ENCODE measurements around the gene LRIG1.

Gene LRIG1

GRCh38 chr3:66432767-66433521 is 67.9 kb downstream of the LRIG1 start:
- H3K36me3 ChIP-seq (ENCODE audit: control insufficient read depth, insufficient read depth, low read length) = no peaks in the 10 kb centered on the region
- no peak overlapping the region for H3K4me3 ChIP-seq (replicated peaks; ENCODE audit: low read depth, low read length)
- TF ChIP-seq, protein P1, sequence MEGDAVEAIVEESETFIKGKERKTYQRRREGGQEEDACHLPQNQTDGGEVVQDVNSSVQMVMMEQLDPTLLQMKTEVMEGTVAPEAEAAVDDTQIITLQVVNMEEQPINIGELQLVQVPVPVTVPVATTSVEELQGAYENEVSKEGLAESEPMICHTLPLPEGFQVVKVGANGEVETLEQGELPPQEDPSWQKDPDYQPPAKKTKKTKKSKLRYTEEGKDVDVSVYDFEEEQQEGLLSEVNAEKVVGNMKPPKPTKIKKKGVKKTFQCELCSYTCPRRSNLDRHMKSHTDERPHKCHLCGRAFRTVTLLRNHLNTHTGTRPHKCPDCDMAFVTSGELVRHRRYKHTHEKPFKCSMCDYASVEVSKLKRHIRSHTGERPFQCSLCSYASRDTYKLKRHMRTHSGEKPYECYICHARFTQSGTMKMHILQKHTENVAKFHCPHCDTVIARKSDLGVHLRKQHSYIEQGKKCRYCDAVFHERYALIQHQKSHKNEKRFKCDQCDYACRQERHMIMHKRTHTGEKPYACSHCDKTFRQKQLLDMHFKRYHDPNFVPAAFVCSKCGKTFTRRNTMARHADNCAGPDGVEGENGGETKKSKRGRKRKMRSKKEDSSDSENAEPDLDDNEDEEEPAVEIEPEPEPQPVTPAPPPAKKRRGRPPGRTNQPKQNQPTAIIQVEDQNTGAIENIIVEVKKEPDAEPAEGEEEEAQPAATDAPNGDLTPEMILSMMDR (IDR thresholded peaks at IDR 0.05; ENCODE audit: insufficient read depth, low read length, poor library complexity, severe bottlenecking) = no peak
- no peaks in the 10 kb centered on the region for H3K27me3 ChIP-seq (replicated peaks; ENCODE audit: control insufficient read depth, insufficient read depth, low read length)
- DNase-seq (ENCODE audit: extremely low read depth, insufficient read length) = no peak

DNA sequence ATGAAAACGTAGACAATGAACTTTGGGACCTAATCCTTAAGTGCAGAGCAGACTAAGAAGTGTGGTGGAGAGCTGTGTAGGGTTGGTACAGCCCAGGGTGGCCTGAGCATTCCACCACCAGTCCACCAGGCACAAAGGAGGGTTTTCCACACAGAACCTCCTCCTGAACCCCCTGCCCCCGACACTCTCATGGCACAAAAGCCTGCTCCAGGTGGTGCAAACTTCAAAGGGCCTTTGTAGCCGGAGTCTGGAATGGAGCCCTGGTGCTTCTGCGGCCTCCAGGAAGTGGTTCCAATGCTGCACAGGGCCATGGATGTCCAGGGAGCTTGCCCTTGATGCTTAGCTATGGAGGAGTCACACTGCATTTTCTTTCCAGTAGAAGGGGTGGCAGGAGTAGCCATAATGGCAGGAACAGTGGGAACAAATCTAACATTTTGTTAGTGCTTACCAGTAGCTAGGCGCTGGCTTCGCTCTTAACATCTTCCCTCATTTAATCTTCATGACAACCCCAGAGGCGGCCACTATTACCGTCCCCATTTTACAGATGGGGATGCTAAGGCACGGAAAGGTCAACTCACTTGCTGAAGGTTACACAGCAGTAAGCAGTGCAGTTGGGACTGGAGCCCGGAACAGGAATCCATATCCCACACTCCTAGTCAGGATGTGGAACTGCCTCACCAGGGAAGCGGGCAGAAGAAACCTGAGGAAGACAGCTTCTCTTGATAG is 68.6 kb downstream of the LRIG1 start:
- Histone ChIP-seq H3K27me3 (replicated peaks; ENCODE audit: control insufficient read depth, insufficient read depth, low read length) (no peaks in the 10 kb centered on the region), H3K4me3 (replicated peaks; ENCODE audit: low read depth, low read length) (no peak overlapping the region), H3K36me3 (ENCODE audit: control insufficient read depth, insufficient read depth, low read length) (no peaks in the 10 kb centered on the region)
- TF ChIP-seq, protein P1 (IDR thresholded peaks at IDR 0.05; ENCODE audit: insufficient read depth, low read length, poor library complexity, severe bottlenecking) = no peak
- no peak for DNase-seq (ENCODE audit: extremely low read depth, insufficient read length)

DNA sequence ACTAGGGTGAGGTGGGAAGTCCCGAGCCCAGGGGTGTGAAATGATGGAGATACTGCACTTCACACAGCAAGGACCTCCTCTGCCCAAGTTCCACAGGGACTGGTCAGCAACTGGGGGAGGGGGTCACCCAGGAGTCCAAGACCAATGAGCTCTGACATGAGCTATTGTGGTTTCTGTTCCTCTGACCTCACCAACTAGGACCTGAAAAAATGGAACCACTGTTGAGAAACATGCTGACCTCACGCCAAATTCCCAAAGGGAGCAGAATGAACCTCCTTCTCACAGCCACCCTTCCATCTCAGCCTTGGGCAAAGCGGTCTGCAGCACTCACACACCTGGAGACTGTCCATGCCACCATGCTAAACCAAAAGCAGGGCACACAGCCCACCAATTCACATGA is 69.3 kb downstream of the LRIG1 start:
- TF ChIP-seq, protein P1 (IDR thresholded peaks at IDR 0.05; ENCODE audit: insufficient read depth, low read length, poor library complexity, severe bottlenecking) = no peak
- no peaks in the 10 kb centered on the region for H3K27me3 ChIP-seq (replicated peaks; ENCODE audit: control insufficient read depth, insufficient read depth, low read length)
- no peak for DNase-seq (ENCODE audit: extremely low read depth, insufficient read length)
- no peaks in the 10 kb centered on the region for H3K36me3 ChIP-seq (ENCODE audit: control insufficient read depth, insufficient read depth, low read length)
- no peak overlapping the region for H3K4me3 ChIP-seq (replicated peaks; ENCODE audit: low read depth, low read length)

- TF ChIP-seq, protein P1 (IDR thresholded peaks at IDR 0.05; ENCODE audit: insufficient read depth, low read length, poor library complexity, severe bottlenecking) = no peak
- H3K27me3 ChIP-seq (replicated peaks; ENCODE audit: control insufficient read depth, insufficient read depth, low read length) = no peaks in the 10 kb centered on the region
- DNase-seq (ENCODE audit: extremely low read depth, insufficient read length) = no peak
- H3K36me3 ChIP-seq (ENCODE audit: control insufficient read depth, insufficient read depth, low read length) = no peaks in the 10 kb centered on the region
- H3K4me3 ChIP-seq (replicated peaks; ENCODE audit: low read depth, low read length) = no peak overlapping the region
Observed at GRCh38 chr3:66430876-66431275, 69.9 kb downstream of the LRIG1 start.

GRCh38 chr3:66428733-66429132 is 72.1 kb downstream of the LRIG1 start:
- no peaks in the 10 kb centered on the region for H3K27me3 ChIP-seq (replicated peaks; ENCODE audit: control insufficient read depth, insufficient read depth, low read length)
- DNase-seq (ENCODE audit: extremely low read depth, insufficient read length) = no peak
- H3K4me3 ChIP-seq (replicated peaks; ENCODE audit: low read depth, low read length) = no peak overlapping the region
- TF ChIP-seq, protein P1 (IDR thresholded peaks at IDR 0.05; ENCODE audit: insufficient read depth, low read length, poor library complexity, severe bottlenecking) = no peak
- no peaks in the 10 kb centered on the region for H3K36me3 ChIP-seq (ENCODE audit: control insufficient read depth, insufficient read depth, low read length)

Data from GM06990 (cell line).